ENCODE measurements around the gene MYH14. TPM values are rescaled to one million over a fixed set of nuclear protein-coding genes. Genes with fewer than 3 reads are reported as not detected.

Gene MYH14
- total RNA-seq, 1 donor from 2014 or later, result 146 TPM

GRCh38 chr19:50261446-50261970, 58.1 kb downstream of the MYH14 start:
- H3K9me3 ChIP-seq, result no peaks in the 10 kb centered on the region
- no peak overlapping the region for H3K4me3 ChIP-seq
- DNase-seq (no peak), ATAC-seq (no peak)
- H3K27me3 ChIP-seq, result no peaks in the 10 kb centered on the region
- H3K36me3 ChIP-seq, result peaks cover 14% of the 10 kb centered on the region
- intact Hi-C loops (cut with DNase I), result no loop called here
- no peak overlapping the region for H3K27ac ChIP-seq
- no peaks in the 10 kb centered on the region for H3K4me1 ChIP-seq
- TF ChIP-seq CTCF (IDR thresholded peaks at IDR 0.05), result no peak

GRCh38 chr19:50263176-50263575, 59.8 kb downstream of the MYH14 start:
- H3K27me3 ChIP-seq, result no peaks in the 10 kb centered on the region
- TF ChIP-seq CTCF (IDR thresholded peaks at IDR 0.05), result no peak
- H3K4me1 ChIP-seq, result no peaks in the 10 kb centered on the region
- no peak for DNase-seq
- peaks cover 5% of the 10 kb centered on the region for H3K36me3 ChIP-seq
- ATAC-seq, result no peak
- no peak overlapping the region for H3K27ac ChIP-seq
- intact Hi-C loops (cut with DNase I), result no loop called here
- H3K9me3 ChIP-seq, result no peaks in the 10 kb centered on the region
- no peak overlapping the region for H3K4me3 ChIP-seq

- Histone ChIP-seq H3K36me3 (peaks cover 10% of the 10 kb centered on the region), H3K9me3 (no peaks in the 10 kb centered on the region), H3K4me1 (no peaks in the 10 kb centered on the region), H3K4me3 (no peak overlapping the region), H3K27me3 (no peaks in the 10 kb centered on the region), H3K27ac (no peak overlapping the region)
- no peak for ATAC-seq
- TF ChIP-seq CTCF (IDR thresholded peaks at IDR 0.05), result no peak
- DNase-seq, result no peak
- intact Hi-C loops (cut with DNase I), result no loop called here
Observed at GRCh38 chr19:50264483-50265186, 61.2 kb downstream of the MYH14 start.

- intact Hi-C loops (cut with DNase I), result no loop called here
- peaks cover 10% of the 10 kb centered on the region for H3K36me3 ChIP-seq
- H3K27me3 ChIP-seq, result no peaks in the 10 kb centered on the region
- TF ChIP-seq CTCF (IDR thresholded peaks at IDR 0.05), result no peak
- no peaks in the 10 kb centered on the region for H3K4me1 ChIP-seq
- DNase-seq, result no peak
- ATAC-seq, result no peak
- H3K4me3 ChIP-seq, result no peak overlapping the region
- no peak overlapping the region for H3K27ac ChIP-seq
- H3K9me3 ChIP-seq, result no peaks in the 10 kb centered on the region
Observed at GRCh38 chr19:50266041-50266440, 62.6 kb downstream of the MYH14 start.

- intact Hi-C loops (cut with DNase I), result no loop called here
- Histone ChIP-seq H3K27ac (no peak overlapping the region), H3K27me3 (no peaks in the 10 kb centered on the region), H3K4me3 (no peak overlapping the region), H3K36me3 (peaks cover 12% of the 10 kb centered on the region), H3K4me1 (no peaks in the 10 kb centered on the region), H3K9me3 (no peaks in the 10 kb centered on the region)
- no peak for TF ChIP-seq CTCF (IDR thresholded peaks at IDR 0.05)
- DNase-seq (no peak), ATAC-seq (peak; percentile 65)
Observed at GRCh38 chr19:50266896-50267295, 63.5 kb downstream of the MYH14 start.

Data from upper lobe of right lung (tissue), 1 donor.